ENCODE measurements around the gene FRMD8.
"Not testable (repeated sequence)": the region's sequence is repeated elsewhere in the genome, so short reads cannot be mapped to it uniquely, and the experiment has no call there.

Gene FRMD8

GRCh38 chr11:65445604-65446445 lies 59.4 kb downstream of the FRMD8 start:
- DNase-seq (ENCODE audit: insufficient read length) (no peak), FAIRE-seq (no peak)
- TF ChIP-seq POLR2AphosphoS5 (IDR thresholded peaks at IDR 0.05; ENCODE audit: low read depth, low read length) (no peak), POLR2A (IDR thresholded peaks at IDR 0.05; ENCODE audit: low read depth, low read length) (no peak), TAF1 (IDR thresholded peaks at IDR 0.05; ENCODE audit: borderline replicate concordance, low read depth, low read length) (no peak)

DNA sequence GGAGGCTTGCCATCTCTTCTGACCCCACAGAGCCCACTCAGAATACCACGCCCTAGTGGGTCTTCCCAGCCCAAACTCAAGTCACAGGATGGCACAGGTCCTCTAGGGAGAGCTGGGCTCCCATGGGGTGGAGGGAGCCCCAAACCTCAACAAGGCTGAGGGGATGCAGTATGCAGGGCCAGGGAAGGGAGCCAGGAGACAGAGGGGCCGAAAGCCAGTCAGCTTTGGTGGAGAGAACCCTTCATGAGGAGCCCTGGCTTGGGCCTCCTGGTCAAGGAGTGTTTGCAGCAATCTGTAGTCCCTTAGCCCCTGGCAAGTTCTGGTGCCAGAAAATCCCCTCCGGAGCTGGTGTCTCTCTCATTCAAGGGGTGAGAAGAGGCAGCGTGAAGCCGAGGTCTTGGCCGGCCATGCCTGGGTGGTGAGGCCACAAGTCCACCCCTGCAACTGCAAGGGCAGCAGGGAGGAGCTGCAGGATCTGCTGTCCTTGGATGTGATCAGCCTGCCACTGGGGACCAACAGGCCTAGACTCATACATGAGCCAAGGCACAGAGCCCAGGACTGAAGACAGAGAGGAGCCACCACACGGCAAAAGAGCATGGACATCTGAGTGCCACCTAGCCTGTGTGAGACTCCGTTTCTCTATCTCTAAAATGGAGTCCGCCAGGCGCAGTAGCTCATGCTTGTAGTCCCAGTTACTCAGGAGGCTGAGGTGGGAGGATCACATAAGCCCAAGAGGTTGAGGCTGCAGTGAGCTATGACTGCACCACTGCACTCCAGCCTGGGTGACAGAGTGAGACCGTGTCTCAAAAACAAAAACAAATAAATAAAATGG lies 60.2 kb downstream of the FRMD8 start:
- TF ChIP-seq TAF1 (IDR thresholded peaks at IDR 0.05; ENCODE audit: borderline replicate concordance, low read depth, low read length) (no peak), POLR2A (IDR thresholded peaks at IDR 0.05; ENCODE audit: low read depth, low read length) (no peak), POLR2AphosphoS5 (IDR thresholded peaks at IDR 0.05; ENCODE audit: low read depth, low read length) (no peak)
- DNase-seq (ENCODE audit: insufficient read length) (no peak), FAIRE-seq (no peak)

DNA sequence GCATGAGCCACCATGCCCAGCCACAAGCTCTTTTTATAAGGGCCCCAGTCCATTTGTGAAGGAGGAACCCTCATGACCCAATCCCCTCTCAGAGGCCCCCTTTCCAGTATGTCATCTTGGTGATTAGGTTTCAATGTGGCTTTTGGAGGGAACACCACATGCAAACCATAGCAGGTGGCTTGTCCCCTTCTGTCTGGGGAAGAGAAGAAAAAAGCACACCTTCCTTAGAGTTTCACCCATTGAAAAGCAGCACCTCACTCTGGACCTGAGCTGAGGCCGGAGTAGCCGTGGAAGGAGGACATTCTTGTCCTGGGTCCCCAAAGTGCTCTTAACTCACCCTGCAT lies 61.6 kb downstream of the FRMD8 start:
- DNase-seq (ENCODE audit: insufficient read length) (no peak), FAIRE-seq (no peak)
- TF ChIP-seq TAF1 (IDR thresholded peaks at IDR 0.05; ENCODE audit: borderline replicate concordance, low read depth, low read length) = no peak
- no peak for TF ChIP-seq POLR2A (IDR thresholded peaks at IDR 0.05; ENCODE audit: low read depth, low read length)
- no peak for TF ChIP-seq POLR2AphosphoS5 (IDR thresholded peaks at IDR 0.05; ENCODE audit: low read depth, low read length)

GRCh38 chr11:65448418-65449105 lies 62.1 kb downstream of the FRMD8 start:
- DNase-seq (ENCODE audit: insufficient read length) = no peak
- FAIRE-seq = no peak
- TF ChIP-seq TAF1 (IDR thresholded peaks at IDR 0.05; ENCODE audit: borderline replicate concordance, low read depth, low read length) (no peak), POLR2AphosphoS5 (IDR thresholded peaks at IDR 0.05; ENCODE audit: low read depth, low read length) (no peak), POLR2A (IDR thresholded peaks at IDR 0.05; ENCODE audit: low read depth, low read length) (no peak)

DNA sequence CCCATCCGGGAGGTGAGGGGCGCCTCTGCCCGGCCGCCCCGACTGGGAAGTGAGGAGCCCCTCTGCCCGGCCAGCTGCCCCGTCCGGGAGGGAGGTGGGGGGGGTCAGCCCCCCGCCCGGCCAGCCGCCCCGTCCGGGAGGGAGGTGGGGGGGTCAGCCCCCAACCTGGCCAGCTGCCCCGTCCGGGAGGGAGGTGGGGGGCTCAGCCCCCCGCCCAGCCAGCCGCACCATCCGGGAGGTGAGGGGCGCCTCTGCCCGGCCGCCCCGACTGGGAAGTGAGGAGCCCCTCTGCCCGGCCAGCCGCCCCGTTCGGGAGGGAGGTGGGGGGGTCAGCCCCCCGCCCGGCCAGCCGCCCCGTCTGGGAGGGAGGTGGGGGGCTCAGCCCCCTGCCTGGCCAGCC lies 64.9 kb downstream of the FRMD8 start:
- DNase-seq (ENCODE audit: insufficient read length); FAIRE-seq: not testable (repeated sequence)

DNA sequence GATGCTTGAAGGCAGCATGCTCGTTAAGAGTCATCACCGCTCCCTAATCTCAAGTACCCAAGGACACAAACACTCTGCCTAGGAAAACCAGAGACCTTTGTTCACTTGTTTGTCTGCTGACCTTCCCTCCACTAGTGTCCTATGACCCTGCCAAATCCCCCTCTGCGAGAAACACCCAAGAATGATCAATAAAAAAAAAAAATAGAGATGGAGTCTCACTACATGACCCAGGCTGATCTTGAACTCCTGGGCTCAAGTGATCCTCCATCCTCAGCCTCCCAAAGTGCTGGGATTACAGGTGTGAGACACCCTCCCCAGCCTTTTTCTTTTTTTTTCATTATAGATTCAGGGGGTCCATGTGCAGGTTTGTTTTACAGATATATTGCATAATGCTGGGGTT lies 65.8 kb downstream of the FRMD8 start:
- not testable (repeated sequence) for FAIRE-seq; DNase-seq (ENCODE audit: insufficient read length)

DNA sequence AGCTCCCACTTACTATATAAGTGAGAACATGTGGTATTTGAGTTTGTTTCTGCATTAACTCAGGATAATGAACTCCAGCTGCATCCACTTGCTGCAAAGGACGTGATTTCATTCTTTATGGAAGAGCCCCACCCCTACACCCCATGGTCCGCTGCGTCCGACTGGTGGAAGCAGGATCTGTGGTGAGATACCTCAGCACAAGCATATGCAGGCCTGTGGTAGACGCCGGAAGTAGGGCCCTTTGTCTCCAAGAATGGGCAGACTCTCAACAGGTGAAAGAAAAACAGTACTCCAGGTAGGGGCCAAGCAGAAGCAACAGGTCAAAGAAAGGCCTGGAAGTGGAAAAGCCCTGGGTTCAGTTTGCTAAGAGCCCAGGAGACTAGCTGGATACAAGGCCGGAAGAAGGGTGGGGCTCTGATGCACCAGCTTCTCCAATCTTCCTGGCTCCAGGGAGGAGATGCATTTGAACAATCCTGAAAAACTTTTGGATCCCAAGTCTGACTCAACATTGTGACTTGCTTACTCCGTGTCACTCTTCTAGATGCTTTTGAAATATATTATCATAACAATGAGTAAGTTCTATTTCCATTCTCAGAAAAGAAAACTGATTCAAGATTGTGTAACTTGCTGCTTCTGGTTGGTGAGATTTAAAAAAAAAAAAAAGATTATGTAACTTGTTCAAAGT lies 66.5 kb downstream of the FRMD8 start:
- DNase-seq (ENCODE audit: insufficient read length) = no peak
- no peak for FAIRE-seq
- TF ChIP-seq POLR2AphosphoS5 (IDR thresholded peaks at IDR 0.05; ENCODE audit: low read depth, low read length) (no peak), TAF1 (IDR thresholded peaks at IDR 0.05; ENCODE audit: borderline replicate concordance, low read depth, low read length) (no peak), POLR2A (IDR thresholded peaks at IDR 0.05; ENCODE audit: low read depth, low read length) (no peak)

GRCh38 chr11:65454311-65454695 lies 67.9 kb downstream of the FRMD8 start:
- TF ChIP-seq POLR2AphosphoS5 (IDR thresholded peaks at IDR 0.05; ENCODE audit: low read depth, low read length) = no peak
- no peak for TF ChIP-seq POLR2A (IDR thresholded peaks at IDR 0.05; ENCODE audit: low read depth, low read length)
- no peak for TF ChIP-seq TAF1 (IDR thresholded peaks at IDR 0.05; ENCODE audit: borderline replicate concordance, low read depth, low read length)
- DNase-seq (ENCODE audit: insufficient read length) = no peak
- FAIRE-seq = no peak

DNA sequence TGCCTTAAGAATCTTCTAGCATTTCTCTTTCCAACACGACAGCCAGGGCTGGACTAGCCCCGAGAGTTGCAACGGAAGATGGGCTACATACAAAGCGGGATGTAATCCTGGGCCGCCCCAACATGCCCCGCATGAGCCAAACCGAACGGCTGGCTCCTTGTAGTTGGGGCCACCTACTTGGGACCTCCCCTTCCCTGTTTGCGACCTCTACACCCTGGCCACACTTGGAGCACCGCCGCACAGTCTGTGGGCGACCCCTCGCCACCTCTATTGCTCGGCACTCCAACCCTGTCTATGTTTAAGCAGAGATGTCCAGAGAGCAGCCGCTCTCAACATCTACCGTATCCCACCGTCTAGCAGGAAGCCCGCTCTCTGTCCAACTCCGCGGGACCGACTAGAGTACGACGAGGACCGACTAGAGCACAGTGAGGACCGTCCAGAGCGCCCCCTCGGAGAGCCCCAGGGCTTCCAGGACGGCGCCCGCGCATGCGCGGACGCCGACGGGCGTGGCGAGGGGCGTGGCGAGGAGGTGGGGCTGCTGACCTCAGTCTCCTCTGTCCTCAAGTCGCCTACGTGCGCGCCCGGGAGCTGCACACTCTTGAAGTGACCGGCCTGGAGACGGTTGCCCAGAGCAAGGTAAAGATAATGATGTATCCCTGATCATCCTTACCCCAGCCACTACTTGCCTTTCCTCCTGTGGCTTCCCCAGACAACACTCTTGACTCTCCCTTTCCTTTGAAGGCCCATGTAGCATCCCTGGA lies 68.4 kb downstream of the FRMD8 start:
- peak; percentile 93 for FAIRE-seq
- DNase-seq (ENCODE audit: insufficient read length) = peak; percentile 97
- TF ChIP-seq TAF1 (IDR thresholded peaks at IDR 0.05; ENCODE audit: borderline replicate concordance, low read depth, low read length) = peak; percentile 82; the same call in 1 of the 2 replicates
- TF ChIP-seq POLR2AphosphoS5 (IDR thresholded peaks at IDR 0.05; ENCODE audit: low read depth, low read length) = peak; percentile 98
- TF ChIP-seq POLR2A (IDR thresholded peaks at IDR 0.05; ENCODE audit: low read depth, low read length) = peak; percentile 98

GRCh38 chr11:65456418-65456817 lies 70.0 kb downstream of the FRMD8 start:
- DNase-seq (ENCODE audit: insufficient read length) (no peak), FAIRE-seq (no peak)
- TF ChIP-seq TAF1 (IDR thresholded peaks at IDR 0.05; ENCODE audit: borderline replicate concordance, low read depth, low read length) = no peak
- no peak for TF ChIP-seq POLR2A (IDR thresholded peaks at IDR 0.05; ENCODE audit: low read depth, low read length)
- no peak for TF ChIP-seq POLR2AphosphoS5 (IDR thresholded peaks at IDR 0.05; ENCODE audit: low read depth, low read length)

- FAIRE-seq (no peak), DNase-seq (ENCODE audit: insufficient read length) (no peak)
- TF ChIP-seq POLR2A (IDR thresholded peaks at IDR 0.05; ENCODE audit: low read depth, low read length) (no peak), POLR2AphosphoS5 (IDR thresholded peaks at IDR 0.05; ENCODE audit: low read depth, low read length) (no peak), TAF1 (IDR thresholded peaks at IDR 0.05; ENCODE audit: borderline replicate concordance, low read depth, low read length) (no peak)
These were observed 73.1 kb downstream of the FRMD8 start for GRCh38 chr11:65459552-65459951.
